Right ventricle myocardium inferior (tissue), 1 donor: Measurements from ENCODE around the gene MRPL49. TPM values are rescaled to one million over a fixed set of nuclear protein-coding genes. Genes with fewer than 3 reads are reported as not detected.

ENCODE experiments used
- ATAC-seq: fragments of 200-7000 bp; cut with Tn5 transposase; one replicate; pipeline ENCODE4 v1.9.1; 2020; ENCODE audit warnings: mild to moderate bottlenecking, moderate library complexity
- DNase-seq: peaks from one replicate; pipeline ENCODE4 v3.0.0; 2021; ENCODE audit errors: missing footprints
- intact Hi-C: fragments of 100-400 bp; cut with DNase I; formaldehyde crosslinking; loops from one replicate; pipeline ENCODE4 v1.11.0; 2022
- total RNA-seq: library from RNA; stranded (reverse); fragmentation: NEBNext Ultra II Directional; extraction: Animal tissue kit (Norgen Biotek cat#: 25700); gene quantifications from one replicate; pipeline ENCODE4 v1.2.1, GENCODE V29; 2021
- donor health status: DM: no; HTN: yes; CAD: no; lungs with severe emphysema.

Gene MRPL49
- total RNA-seq, 1 donor from 2014 or later: 35.8 TPM

DNA sequence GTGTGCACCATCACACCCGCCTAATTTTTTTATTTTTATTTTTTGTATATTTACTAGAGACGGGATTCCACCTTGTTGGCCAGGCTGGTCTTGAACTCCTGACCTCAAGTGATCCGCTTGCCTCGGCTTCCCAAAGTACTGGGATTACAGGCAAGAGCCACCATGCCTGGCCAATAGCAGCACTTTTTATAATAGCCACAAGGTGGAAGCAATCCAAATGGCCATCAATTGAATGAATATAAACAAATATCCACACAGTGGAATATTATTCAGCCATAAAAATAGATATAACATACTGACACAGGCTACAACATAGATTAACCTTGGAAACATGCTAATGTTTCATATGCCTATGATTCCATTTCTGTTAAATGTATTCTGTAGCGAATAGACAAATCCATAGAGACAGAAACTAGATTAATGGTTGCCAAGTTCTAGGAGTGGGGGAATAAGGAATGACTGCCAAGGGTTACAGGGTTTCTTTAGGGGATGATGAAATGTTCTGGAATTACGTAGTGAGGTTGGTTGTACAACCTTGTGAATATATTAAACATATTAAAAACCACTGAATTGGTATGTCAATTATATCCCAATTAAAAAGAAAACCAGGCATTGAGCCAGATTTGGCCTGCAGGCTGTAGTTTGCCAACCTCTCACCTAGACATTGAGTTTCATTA, 21.3 kb upstream of the MRPL49 start:
- DNase-seq (no peak), ATAC-seq (no peak)
- intact Hi-C loops: no loop called here

DNA sequence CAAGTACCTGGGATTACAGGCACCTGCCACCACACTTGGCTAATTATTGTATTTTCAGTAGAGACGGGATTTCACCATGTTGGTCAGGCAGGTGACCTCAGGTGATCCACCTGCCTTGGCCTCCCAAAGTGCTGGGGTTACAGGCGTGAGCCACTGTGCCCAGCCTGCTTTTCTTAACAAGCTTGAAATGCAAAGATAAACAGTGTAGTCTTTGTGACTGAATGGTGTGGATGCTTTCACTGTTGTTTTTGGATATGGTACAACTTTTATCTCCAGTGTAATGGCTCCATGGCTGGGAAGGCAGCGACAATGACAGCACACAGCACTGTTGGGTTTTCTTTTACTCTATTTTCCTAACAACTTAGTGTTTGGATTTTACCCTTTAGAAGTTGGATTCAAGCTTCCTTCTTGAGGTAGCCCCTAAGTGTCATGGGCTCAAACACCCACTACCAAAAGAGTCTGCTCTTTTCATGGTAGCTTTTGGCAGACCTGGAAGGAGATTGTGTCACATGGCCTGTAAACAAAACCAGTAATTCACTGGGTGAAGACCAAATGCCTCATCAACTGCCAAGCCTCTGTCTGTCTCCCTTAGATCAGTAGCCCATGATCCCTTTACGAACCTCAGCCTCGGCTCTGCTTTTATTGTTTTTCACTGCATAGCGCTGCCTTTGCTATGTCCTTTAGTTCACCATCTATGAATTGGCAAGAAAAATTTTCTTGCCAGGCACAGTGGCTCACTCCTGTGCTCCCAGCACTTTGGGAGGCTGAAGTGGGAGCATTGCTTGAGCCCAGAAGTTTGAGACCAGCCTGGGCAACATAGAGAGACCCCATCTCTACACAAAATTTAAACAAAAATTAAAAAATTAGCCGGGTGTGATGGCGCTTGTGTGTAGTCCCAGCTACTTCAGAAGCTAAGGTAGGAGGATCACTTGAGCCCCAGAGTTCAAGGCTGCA, 19.7 kb upstream of the MRPL49 start:
- DNase-seq (no peak), ATAC-seq (peak; percentile 79)
- intact Hi-C loops: no loop called here

DNA sequence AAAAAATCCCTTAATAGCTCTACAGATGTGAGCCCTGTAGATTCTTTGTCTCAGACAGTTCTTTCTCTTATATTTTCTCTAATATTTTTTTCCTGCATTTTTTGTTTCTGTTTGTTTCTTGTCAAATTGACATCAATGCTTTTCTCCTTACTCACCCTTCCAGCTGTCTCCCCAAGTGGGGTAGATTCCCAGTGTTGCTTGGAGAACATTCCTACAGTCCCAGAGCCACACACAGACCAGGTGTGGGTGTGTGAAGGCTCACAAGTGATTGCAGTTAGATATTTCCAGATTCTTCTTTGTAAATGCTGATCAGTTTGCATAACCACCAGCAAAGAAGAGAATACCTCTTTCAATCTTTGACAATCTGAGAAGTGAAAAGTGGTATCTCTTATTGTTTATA, 18.6 kb upstream of the MRPL49 start:
- intact Hi-C loops: no loop called here
- ATAC-seq: no peak
- DNase-seq: no peak

DNA sequence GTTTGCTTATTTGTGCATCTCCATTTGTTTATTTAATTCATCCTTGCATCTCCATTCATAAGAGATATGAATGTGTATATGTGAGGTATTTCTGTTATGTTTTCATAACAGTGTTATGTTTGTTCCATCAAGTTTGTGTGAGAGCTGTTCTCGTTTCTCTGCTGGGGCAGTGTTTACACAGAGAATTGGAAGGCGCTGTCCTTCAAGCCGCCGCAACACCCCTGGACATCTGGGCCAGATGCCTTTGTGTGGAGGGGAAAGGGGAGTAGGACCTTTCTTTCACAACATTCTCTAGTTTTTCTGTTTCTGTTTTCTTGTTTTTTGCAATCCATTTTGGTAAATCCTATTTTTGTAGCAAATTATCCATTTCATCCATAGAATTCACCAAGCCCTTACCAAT, 17.5 kb upstream of the MRPL49 start:
- intact Hi-C loops: no loop called here
- ATAC-seq (peak; percentile 37), DNase-seq (no peak)

DNA sequence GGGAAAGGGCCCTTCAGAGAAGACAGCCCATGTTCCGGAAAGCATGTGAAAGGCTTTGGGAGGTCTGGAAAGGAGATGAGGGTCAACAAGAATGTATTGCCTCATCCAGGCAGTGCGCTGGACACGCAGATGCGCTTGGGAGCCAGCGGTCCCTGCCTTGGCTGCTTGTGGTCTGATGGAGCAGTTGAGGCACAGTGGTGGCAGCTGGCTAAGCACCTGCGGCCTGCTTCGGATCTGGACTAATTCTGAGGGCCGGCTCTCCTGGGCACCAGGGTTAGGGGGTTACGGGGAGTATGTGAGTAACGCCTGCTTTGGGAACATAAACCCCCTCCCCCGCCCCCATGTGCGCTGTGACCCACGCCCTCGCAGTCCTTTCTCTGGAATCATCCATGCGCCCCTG, 15.0 kb upstream of the MRPL49 start:
- intact Hi-C loops: no loop called here
- ATAC-seq (no peak), DNase-seq (no peak)

DNA sequence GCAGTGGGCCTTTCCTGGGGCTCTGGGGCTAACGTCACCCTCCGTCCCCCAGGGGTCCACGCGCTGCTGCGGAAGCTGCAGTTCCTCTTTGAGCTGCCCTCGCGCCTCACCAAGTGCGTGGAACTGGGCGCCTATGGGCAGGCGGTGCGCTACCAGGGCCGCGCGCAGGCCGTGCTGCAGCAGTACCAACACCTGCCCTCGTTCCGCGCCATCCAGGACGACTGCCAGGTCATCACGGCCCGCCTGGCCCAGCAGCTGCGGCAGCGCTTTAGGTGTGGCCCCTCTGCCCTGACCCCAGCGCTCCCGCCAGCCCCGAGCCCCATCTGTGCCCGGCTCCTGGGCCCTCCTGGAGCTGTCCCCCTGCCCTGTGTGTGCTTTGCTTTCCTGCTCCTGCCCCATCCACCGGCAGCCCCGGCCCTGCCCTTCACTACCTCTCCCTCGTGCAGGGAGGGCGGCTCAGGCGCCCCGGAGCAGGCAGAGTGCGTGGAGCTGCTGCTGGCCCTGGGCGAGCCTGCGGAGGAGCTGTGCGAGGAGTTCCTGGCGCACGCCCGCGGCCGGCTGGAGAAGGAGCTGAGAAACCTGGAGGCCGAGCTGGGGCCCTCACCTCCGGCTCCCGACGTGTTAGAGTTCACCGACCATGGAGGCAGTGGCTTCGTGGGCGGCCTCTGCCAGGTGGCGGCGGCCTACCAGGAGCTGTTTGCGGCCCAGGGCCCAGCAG, 14.2 kb upstream of the MRPL49 start:
- DNase-seq (no peak), ATAC-seq (no peak)
- intact Hi-C loops: no loop called here

DNA sequence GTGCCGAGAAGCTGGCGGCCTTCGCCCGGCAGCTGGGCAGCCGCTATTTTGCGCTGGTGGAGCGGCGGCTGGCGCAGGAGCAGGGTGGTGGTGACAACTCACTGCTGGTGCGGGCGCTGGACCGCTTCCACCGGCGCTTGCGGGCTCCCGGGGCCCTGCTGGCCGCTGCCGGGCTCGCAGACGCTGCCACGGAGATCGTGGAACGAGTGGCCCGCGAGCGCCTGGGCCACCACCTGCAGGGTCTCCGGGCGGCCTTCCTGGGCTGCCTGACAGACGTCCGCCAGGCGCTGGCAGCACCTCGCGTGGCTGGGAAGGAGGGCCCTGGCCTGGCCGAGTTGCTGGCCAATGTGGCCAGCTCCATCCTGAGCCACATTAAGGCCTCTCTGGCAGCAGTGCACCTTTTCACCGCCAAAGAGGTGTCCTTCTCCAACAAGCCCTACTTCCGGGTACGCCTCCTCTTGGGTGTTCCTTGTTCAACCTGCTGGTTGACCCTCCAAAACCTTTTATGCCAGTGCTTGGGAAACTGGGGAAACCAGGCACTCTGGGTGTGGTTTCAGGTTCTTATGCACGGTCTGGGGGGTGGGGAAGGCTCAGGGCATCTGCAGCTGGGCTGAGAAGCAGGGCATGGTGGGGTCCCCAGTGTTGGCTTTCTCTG, 13.5 kb upstream of the MRPL49 start:
- no peak for ATAC-seq
- intact Hi-C loops: no loop called here
- no peak for DNase-seq

DNA sequence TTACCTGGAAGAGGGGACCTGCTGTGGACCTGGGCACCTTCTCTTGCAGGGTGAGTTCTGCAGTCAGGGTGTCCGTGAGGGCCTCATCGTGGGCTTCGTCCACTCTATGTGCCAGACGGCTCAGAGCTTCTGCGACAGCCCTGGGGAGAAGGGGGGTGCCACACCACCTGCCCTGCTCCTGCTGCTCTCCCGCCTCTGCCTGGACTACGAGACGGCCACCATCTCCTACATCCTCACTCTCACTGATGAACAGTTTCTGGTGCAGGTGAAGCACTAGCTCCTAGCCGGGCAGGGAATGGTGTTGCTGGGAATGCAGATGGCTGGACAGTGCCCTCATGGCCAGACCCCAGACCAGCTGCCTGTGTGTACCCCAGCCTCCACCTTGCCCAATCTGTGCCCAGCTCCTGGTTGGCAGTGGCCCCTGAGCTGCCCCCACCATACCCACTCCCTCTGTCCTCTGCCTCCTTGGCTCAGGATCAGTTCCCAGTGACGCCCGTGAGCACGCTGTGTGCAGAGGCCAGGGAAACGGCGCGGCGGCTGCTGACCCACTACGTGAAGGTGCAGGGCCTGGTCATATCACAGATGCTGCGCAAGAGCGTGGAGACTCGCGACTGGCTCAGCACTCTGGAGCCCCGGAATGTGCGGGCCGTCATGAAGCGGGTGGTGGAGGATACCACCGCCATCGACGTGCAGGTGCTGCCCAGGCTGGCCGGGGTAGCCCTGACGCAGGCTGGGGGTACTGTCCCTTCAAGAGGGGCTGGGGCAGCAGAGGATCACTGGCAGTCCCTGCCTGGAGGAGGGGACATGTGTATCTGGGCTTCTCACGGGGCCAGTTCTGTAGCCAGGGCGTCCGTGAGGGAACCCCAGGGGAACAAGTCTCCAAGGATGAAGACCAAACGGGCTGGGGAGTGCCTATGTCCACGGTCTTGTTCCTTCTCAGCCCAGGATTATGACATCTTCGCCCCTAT, 12.6 kb upstream of the MRPL49 start:
- ATAC-seq (no peak), DNase-seq (no peak)
- intact Hi-C loops: loop anchor here (2.0 to 5.0 kb wide), 2 partner anchors 95 to 153 kb away; partner anchors contain the start of genes ARL2 and POLA2

DNA sequence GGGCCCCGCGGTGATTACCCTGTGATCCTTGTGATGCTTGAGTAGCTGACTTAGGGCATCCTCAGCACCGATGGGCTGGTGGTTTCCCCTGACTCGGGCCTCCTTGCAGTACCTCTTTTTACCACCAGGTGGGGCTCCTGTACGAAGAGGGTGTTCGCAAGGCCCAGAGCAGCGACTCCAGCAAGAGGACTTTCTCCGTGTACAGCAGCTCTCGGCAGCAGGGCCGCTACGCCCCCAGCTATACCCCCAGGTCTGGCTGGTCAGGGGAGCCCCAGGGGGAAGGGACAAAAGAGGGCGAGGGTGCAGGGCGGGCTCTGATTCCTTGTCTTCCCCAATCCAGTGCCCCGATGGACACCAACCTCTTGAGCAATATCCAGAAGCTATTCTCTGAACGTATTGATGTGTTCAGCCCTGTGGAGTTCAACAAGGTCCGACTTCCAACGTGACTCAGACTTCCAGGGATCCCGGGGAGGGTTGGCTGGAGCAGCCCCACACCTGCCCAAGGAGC, 11.7 kb upstream of the MRPL49 start:
- DNase-seq (peak; percentile 90), ATAC-seq (peak; percentile 56)
- intact Hi-C loops: loop anchor here (2.0 to 5.0 kb wide), 2 partner anchors 96 to 152 kb away; partner anchors contain the start of genes ARL2 and POLA2

DNA sequence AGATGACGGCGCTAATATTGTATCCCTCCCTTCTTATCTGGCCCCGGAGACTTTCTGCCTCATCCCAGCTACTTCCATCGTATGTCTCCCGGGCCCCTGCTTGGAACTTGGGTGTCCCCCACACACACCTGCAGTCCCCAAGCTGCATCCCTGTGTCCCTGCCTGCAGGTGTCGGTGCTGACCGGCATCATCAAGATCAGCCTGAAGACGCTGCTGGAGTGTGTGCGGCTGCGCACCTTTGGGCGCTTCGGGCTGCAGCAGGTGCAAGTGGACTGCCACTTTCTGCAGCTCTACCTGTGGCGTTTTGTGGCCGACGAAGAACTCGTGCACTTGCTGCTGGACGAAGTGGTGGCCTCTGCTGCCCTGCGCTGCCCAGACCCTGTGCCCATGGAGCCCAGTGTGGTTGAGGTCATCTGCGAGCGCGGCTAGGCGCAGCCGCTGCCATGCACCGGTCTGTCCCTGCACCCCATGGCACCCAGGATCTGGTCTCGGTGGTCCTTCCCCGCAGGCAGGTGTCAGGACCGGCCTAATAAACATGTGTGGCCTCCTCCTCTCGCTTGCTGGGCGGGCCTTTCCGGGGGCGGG, 10.9 kb upstream of the MRPL49 start:
- ATAC-seq: no peak
- intact Hi-C loops: loop anchor here (2.0 to 5.0 kb wide), 2 partner anchors 96 to 151 kb away; partner anchors contain the start of genes ARL2 and POLA2

DNA sequence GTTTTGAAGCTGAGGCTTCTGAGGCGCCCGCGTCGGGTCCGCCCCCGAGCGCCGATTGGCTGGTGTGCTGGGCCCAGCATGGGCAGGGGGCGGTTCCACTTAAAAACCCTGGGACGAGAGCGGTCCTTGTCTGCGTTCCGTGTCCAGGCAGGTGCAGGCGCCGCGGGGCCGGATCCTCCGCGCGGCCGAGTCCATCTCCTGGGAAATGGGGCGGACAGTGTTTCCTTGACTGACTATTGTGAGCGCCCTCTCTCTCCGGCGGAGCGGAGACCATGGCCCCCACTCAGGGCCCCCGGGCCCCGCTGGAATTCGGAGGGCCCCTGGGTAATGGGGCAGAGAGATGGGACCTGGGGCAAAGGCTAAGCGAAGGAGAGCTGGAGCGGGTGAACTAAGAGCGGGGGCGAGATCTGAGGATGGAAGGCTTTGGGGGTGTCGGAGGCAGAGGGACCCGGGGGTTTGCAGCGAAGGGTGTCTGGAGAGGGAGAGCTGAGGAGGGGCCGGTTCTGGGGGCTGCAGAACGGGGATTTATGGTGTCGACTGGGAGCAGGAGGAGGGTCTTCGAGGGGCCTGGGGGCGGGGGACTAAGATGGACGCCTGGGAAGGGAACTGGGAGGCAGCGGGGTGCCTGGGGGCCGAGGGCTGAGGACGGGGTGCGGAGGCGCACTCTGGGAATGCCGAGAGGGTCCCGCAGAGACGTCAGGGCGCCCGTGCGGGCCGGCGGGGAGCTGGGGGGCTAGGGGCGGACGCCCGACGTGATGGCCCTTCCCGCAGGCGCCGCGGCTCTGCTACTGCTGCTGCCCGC, 10.2 kb upstream of the MRPL49 start, which contains the start of gene TM7SF2:
TM7SF2 (plus strand) TSS at position 129 of the 802 bp plus-strand sequence; CDS start at position 273, 144 bp downstream.
- intact Hi-C loops: loop anchor here (2.0 to 5.0 kb wide), 2 partner anchors 97 to 150 kb away; partner anchors contain the start of genes ARL2 and POLA2
- ATAC-seq (peak; percentile 92), DNase-seq (peak; percentile 99)

More for the DNA sequence above, 10.9 kb upstream of the MRPL49 start:
- no peak for DNase-seq

DNA sequence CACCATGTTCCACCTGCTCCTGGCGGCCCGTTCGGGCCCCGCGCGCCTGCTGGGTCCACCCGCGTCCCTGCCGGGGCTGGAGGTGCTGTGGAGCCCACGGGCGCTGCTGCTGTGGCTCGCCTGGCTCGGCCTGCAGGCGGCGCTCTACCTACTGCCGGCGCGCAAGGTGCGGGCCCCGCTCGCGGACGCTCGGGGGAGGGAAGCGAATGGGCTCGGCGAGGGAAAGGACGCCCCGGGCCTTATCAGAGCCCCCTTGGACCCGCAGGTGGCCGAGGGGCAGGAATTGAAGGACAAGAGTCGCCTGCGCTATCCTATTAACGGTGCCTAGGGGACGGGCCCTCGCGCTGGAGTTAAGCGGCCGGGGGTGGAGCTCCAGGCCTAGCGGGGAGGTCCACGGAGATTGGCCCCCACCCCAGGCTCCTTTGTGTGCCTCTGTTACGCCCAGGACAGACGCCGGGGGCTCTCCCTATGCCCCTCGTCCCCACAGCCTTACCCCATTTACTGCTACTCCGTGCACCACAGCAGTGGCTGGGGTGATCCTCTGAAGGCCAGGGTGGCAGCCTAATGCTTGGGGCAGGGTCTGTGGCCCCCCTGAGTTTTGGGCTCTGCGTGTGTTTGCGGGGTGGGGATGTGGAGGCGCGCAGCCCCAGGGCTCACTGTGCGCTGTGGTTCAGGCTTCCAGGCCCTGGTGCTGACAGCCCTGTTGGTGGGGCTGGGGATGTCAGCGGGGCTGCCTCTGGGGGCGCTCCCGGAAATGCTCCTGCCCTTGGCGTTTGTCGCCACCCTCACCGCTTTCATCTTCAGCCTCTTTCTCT, 9.4 kb upstream of the MRPL49 start:
- intact Hi-C loops: loop anchor here (5.0 kb wide), 1 partner anchor 150 kb away; the partner anchor contains the start of gene POLA2
- ATAC-seq (peak; percentile 56), DNase-seq (peak; percentile 78)

DNA sequence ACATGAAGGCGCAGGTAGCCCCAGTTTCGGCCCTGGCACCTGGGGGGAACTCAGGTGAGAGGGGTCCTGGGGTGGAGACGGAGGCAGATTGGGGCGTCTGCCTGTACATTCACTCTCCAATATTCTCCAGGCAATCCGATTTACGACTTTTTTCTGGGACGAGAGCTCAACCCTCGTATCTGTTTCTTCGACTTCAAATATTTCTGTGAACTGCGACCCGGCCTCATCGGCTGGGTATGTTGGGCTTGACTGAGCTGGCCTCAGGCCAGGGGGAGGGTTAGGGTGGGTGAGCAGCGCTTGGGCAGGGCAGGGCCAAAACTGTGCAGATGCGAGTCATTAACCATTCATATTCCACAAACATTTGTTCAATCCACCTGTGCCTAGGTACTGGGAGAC, 8.8 kb upstream of the MRPL49 start:
- intact Hi-C loops: loop anchor here (5.0 kb wide), 1 partner anchor 149 kb away; the partner anchor contains the start of gene POLA2
- DNase-seq (no peak), ATAC-seq (no peak)

DNA sequence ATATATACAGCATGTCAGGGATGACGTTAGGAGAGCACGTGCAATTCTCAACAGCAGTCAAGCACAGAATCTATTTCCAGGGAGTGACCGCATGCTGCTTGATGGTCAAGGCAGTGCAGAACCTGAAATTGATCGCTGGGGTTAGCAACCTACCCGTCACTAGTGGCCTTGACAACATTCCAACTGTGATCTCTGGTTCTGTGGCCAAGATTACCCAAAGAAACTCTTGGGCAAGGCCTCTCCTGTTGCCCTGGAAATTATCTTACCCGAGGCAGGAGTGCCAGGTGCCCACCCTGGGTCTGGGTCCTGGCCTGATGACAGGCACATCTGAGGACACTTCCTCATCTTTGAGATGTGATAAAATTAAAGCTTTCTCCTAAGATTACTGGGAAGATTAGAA, 8.3 kb upstream of the MRPL49 start:
- ATAC-seq (no peak), DNase-seq (no peak)
- intact Hi-C loops: loop anchor here (5.0 kb wide), 1 partner anchor 148 kb away; the partner anchor contains the start of gene POLA2
